Measurements from ENCODE around the gene CDC16. TPM values are rescaled to one million over a fixed set of nuclear protein-coding genes. Genes with fewer than 3 reads are reported as not detected.
"Not testable (repeated sequence)": the region's sequence is repeated elsewhere in the genome, so short reads cannot be mapped to it uniquely, and the experiment has no call there.

The CDC16 gene
- total and polyA plus RNA-seq, 9 of the 15 experiments (the other 6 are each of a cell fraction or from before 2014, with no cell fraction given): 23.2 to 102 (median 51.6) TPM

DNA sequence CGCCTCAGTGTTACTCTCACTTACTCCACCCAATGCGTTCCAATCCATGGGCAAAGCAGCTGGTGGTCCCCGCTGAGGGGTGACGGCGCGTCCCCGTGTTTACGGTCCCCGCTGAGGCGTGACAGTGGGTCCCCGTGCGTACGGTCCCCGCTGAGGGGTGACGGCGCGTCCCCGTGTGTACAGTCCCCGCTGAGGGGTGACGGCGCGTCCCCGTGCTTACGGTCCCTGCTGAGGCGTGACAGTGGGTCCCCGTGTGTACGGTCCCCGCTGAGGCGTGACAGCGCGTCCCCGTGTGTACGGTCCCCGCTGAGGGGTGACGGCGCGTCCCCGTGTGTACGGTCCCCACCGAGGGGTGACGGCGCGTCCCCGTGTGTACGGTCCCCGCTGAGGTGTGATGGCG lies 36.1 kb upstream of the CDC16 start:
- H3K9ac ChIP-seq (ENCODE audit: insufficient read depth in 1 of 2, low read depth in 2 of 2, low read length in 2 of 2): no peak overlapping the region
- no peaks in the 10 kb centered on the region for H4K20me1 ChIP-seq (replicated peaks; ENCODE audit: control insufficient read depth, insufficient read depth, low read length)
- H3K27me3 ChIP-seq (ENCODE audit: control insufficient read depth in 2 of 2, insufficient read depth in 2 of 2, low read length in 2 of 2): no peaks in the 10 kb centered on the region
- no peak overlapping the region for H3K27ac ChIP-seq (ENCODE audit: extremely low read depth, low read depth, low read length)
- no peaks in the 10 kb centered on the region for H3K9me1 ChIP-seq (ENCODE audit: control insufficient read depth, insufficient read depth, low read length)
- no peak for FAIRE-seq
- H3K9me3 ChIP-seq (replicated peaks; ENCODE audit: control insufficient read depth, insufficient read depth, low read depth, low read length): no peaks in the 10 kb centered on the region
- ChIA-PET POLR2A (no interaction called here), CTCF (ENCODE audit: low intra/inter-chr PET ratio) (no interaction called here)
- TF ChIP-seq BDP1 (IDR thresholded peaks at IDR 0.05; ENCODE audit: insufficient read depth, insufficient read length): no peak
- no peak for TF ChIP-seq TSC22D4 (tag; IDR thresholded peaks at IDR 0.05)
- TF ChIP-seq DACH1 (IDR thresholded peaks at IDR 0.05; ENCODE audit: partially characterized antibody): no peak
- TF ChIP-seq, protein P1, sequence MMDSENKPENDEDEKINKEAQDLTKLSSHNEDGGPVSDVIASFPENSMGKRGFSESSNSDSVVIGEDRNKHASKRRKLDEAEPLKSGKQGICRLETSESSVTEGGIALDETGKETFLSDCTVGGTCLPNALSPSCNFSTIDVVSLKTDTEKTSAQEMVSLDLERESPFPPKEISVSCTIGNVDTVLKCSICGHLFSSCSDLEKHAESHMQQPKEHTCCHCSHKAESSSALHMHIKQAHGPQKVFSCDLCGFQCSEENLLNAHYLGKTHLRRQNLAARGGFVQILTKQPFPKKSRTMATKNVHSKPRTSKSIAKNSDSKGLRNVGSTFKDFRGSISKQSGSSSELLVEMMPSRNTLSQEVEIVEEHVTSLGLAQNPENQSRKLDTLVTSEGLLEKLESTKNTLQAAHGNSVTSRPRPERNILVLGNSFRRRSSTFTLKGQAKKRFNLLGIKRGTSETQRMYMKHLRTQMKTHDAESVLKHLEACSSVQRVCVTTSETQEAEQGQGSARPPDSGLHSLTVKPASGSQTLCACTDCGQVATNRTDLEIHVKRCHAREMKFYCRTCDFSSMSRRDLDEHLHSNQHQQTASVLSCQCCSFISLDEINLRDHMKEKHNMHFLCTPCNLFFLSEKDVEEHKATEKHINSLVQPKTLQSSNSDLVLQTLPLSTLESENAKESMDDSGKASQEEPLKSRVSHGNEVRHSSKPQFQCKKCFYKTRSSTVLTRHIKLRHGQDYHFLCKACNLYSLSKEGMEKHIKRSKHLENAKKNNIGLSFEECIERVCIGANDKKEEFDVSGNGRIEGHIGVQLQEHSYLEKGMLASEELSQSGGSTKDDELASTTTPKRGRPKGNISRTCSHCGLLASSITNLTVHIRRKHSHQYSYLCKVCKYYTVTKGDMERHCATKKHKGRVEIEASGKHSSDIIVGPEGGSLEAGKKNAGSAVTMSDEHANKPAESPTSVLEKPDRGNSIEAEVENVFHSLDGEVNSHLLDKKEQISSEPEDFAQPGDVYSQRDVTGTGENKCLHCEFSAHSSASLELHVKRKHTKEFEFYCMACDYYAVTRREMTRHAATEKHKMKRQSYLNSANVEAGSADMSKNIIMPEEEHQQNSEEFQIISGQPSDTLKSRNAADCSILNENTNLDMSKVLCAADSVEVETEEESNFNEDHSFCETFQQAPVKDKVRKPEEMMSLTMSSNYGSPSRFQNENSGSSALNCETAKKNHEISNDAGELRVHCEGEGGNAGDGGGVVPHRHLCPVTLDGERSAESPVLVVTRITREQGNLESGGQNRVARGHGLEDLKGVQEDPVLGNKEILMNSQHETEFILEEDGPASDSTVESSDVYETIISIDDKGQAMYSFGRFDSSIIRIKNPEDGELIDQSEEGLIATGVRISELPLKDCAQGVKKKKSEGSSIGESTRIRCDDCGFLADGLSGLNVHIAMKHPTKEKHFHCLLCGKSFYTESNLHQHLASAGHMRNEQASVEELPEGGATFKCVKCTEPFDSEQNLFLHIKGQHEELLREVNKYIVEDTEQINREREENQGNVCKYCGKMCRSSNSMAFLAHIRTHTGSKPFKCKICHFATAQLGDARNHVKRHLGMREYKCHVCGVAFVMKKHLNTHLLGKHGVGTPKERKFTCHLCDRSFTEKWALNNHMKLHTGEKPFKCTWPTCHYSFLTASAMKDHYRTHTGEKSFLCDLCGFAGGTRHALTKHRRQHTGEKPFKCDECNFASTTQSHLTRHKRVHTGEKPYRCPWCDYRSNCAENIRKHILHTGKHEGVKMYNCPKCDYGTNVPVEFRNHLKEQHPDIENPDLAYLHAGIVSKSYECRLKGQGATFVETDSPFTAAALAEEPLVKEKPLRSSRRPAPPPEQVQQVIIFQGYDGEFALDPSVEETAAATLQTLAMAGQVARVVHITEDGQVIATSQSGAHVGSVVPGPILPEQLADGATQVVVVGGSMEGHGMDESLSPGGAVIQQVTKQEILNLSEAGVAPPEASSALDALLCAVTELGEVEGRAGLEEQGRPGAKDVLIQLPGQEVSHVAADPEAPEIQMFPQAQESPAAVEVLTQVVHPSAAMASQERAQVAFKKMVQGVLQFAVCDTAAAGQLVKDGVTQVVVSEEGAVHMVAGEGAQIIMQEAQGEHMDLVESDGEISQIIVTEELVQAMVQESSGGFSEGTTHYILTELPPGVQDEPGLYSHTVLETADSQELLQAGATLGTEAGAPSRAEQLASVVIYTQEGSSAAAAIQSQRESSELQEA (IDR thresholded peaks at IDR 0.05; ENCODE audit: low read depth): no peak
- TF ChIP-seq SOX6 (IDR thresholded peaks at IDR 0.05): no peak
- no peaks in the 10 kb centered on the region for H3K36me3 ChIP-seq (ENCODE audit: control insufficient read depth, insufficient read depth, low read length)
- no peak overlapping the region for H2AFZ ChIP-seq (ENCODE audit: low read depth, low read length)
- H3K79me2 ChIP-seq (ENCODE audit: control insufficient read depth, insufficient read depth, low read length): no peaks in the 10 kb centered on the region
- BruUV-seq (replicated peaks): no TSS peak
- no peak for ATAC-seq
- intact Hi-C loops (cut with micrococcal nuclease) (no loop called here), in situ Hi-C loops (cut with MboI) (no loop called here)
- DNase-seq (ENCODE audit: extremely low read depth in 1 of 4, low spot score in 3 of 4): no peak
- peaks cover 0 to 7% of the 10 kb centered on the region in 2 experiments; a peak in 2 of 5 replicates for H3K4me1 ChIP-seq (replicated peaks in 1 of 2; ENCODE audit: control insufficient read depth in 2 of 2, insufficient read depth in 2 of 2, low read length in 2 of 2)
- H3K4me2 ChIP-seq (ENCODE audit: insufficient read depth, low read length): no peak overlapping the region
- WGBS (ENCODE audit: insufficient coverage, low coverage, missing lambda C conversion rate): 60% methylated on average over 3 of the region's 47 CpGs
- no peak overlapping the region for H3K4me3 ChIP-seq

GRCh38 chr13:114199526-114199925 lies 35.2 kb upstream of the CDC16 start:
- CTCF ChIA-PET (ENCODE audit: low intra/inter-chr PET ratio); BruUV-seq (replicated peaks); DNase-seq (ENCODE audit: extremely low read depth in 1 of 4, low spot score in 3 of 4); H3K4me2 ChIP-seq (ENCODE audit: insufficient read depth, low read length); H3K9ac ChIP-seq (ENCODE audit: insufficient read depth in 1 of 2, low read depth in 2 of 2, low read length in 2 of 2); H3K9me1 ChIP-seq (ENCODE audit: control insufficient read depth, insufficient read depth, low read length); H3K27ac ChIP-seq (ENCODE audit: extremely low read depth, low read depth, low read length); H3K4me3 ChIP-seq; in situ Hi-C loops (cut with MboI); FAIRE-seq; intact Hi-C loops (cut with micrococcal nuclease); POLR2A ChIA-PET; H2AFZ ChIP-seq (ENCODE audit: low read depth, low read length); H3K27me3 ChIP-seq (ENCODE audit: control insufficient read depth in 2 of 2, insufficient read depth in 2 of 2, low read length in 2 of 2); H3K9me3 ChIP-seq (replicated peaks; ENCODE audit: control insufficient read depth, insufficient read depth, low read depth, low read length); H4K20me1 ChIP-seq (replicated peaks; ENCODE audit: control insufficient read depth, insufficient read depth, low read length); H3K79me2 ChIP-seq (ENCODE audit: control insufficient read depth, insufficient read depth, low read length); H3K4me1 ChIP-seq (replicated peaks in 1 of 2; ENCODE audit: control insufficient read depth in 2 of 2, insufficient read depth in 2 of 2, low read length in 2 of 2); H3K36me3 ChIP-seq (ENCODE audit: control insufficient read depth, insufficient read depth, low read length); ATAC-seq: not testable (repeated sequence)
- WGBS (ENCODE audit: insufficient coverage, low coverage, missing lambda C conversion rate): no CpG with 5 or more reads among the region's 75 CpGs
